ENCODE results near the gene LMCD1.

Gene LMCD1

DNA sequence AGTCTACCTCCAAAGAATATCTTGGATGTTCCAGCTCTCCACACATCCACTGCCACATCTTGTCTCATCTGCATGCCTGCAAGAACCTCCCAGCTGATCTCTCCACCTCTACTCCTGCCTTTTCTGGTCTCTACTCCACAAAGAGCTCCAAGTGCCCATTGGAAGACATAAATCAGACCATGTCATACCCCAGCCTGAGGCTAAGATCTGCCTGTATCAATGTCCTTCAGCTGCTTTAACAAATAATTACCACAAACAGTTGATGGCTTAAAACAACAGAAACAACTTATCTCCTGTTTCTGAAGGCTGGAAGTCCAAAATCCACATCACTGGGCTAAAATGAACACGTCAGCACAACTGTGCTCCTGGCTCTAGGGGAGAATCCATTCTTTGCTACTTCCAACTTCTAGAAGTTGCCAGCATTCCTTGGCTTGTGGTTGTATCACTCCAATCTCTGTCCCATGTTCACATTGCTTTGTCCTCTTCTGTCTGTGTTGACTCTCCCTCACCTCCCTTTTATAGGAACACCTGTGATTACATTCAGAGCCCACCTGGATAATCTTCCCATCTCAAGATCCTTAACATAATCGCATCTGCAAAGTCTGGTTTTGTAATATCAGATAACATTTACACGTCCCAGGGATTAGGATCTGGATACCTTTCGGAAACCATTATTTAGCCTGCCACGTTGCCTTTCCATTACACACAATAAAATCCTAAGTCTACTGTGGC lies 17.0 kb upstream of the LMCD1 start:
- DNase-seq (ENCODE audit: low read depth, low spot score): no peak

GRCh38 chr3:8485141-8485870 lies 16.3 kb upstream of the LMCD1 start:
- no peak for DNase-seq (ENCODE audit: low read depth, low spot score)

GRCh38 chr3:8485943-8486342 lies 15.7 kb upstream of the LMCD1 start:
- DNase-seq (ENCODE audit: low read depth, low spot score): no peak

GRCh38 chr3:8486434-8486833 lies 15.2 kb upstream of the LMCD1 start:
- DNase-seq (ENCODE audit: low read depth, low spot score): no peak

- no peak for DNase-seq (ENCODE audit: low read depth, low spot score)
Measured at GRCh38 chr3:8486936-8487335, 14.7 kb upstream of the LMCD1 start.

DNA sequence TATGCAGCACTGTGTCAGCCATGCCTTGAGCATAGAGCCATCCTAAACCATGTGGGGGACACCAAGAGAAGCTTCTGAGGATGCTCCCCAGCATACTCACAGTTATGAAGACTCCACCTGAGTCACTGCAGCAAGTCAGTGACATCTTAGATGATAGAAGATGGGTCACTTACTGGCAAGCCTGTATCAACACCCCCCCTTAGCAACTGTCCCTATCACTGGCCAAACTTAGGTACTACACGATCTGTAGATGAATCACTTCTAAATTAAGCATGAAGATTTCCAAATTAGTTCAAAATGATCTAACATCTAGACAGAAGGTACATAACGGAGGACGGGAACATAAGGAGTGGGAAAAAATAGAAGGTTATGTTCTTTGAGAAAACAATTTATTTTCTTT lies 13.2 kb upstream of the LMCD1 start:
- no peak for DNase-seq (ENCODE audit: low read depth, low spot score)

GRCh38 chr3:8488877-8489276 lies 12.7 kb upstream of the LMCD1 start:
- no peak for DNase-seq (ENCODE audit: low read depth, low spot score)

DNA sequence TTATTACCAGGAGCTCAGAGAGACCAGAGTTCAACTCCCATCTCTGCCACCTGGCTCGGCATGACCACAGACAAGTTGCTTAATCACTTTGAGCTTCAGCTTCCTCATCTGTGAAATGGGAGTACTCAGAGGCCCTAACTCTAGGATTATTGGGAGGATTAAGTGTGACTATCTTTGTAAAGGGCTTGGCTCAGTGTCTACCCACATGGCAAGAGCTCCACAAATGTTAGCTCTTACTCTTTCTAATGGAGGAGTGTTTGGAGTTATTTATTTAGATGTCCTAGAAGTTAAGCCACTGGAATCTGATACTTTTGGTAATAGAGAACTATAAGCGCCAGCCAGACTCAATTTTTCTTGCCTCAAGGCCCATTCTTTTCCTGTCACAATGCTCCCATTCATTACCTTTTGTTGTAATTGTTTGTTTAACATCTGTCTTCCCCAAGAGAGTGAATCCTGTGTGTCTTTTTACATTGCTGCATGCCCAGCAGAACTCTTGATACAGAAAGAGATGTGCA lies 12.3 kb upstream of the LMCD1 start:
- DNase-seq (ENCODE audit: low read depth, low spot score): no peak

- DNase-seq (ENCODE audit: low read depth, low spot score): no peak
Measured at GRCh38 chr3:8490079-8490552, 11.5 kb upstream of the LMCD1 start.

DNA sequence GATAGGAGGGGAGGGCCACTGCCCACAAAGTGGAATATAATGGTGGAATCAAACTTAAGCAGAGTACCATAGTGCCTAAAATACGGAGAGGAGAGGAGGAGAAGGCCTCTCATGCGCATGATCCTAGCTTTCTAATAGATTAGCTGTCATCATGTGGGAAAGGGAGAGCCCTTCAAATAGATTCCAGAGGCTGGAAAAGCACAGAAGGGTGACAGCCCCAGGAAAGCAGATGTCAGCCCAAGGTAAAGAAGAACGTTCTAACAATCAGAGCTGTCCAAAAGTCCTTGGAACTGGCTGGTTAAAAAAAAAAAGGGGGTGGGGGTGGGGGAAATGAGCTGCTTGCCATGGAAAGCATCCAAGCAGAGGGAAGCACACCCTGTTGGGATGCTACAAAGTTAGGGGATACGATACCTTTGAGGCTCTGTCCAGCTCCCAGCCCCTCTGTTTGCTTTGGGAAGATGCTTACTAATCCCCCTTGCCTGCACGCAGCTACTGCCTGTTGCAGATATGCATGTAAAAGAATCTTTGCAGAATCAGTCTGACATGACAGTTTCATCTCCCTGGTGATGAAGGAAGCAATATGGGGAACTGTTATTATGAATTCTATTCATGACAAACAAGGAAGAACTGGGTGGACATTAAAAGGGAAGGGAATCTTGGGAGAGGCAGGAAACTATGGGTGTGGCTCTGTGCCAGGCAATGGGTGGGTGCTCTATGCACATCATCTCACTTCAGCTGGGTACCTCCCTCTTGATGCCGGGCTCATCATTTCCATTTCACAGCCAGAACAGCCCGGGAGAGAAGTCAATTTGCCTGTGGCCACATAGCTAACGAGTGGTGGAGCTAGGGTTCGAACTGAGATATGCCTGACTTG lies 10.1 kb upstream of the LMCD1 start:
- no peak for DNase-seq (ENCODE audit: low read depth, low spot score)

DNA sequence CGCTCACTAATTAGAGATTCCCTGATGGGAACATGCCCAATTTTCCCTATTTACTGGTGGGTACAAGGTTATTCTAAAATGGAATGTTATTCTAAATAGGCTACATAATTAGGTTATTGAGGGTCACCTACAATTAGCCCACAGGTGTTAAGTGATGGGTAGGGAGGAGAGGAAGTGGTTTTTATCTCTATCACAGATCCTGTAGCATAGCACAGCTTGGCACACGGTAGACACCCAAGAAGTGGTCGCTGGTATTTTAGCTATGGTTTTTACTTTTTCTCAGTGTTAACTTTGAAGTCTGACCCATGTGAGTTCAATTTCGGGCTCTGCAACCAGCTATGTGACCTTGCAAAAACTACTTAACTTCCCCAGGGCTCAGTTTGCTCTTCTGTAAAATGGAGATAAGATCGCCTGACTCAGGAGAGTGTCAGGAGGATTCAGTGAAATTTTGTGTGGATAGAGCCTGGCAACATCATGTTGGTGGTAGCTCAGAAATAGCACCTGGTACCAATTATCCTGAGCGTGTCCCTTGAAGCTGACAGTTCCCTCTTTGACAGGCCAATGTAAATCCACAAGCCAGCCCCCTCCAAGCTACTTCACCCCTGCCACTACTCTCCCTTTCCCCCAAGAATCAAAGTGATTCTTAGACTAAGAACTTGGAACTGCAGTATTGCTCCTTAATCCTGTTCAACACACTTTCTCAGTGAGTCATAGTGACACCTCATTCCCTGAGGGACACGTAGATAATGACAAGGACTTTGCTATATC lies 8.7 kb upstream of the LMCD1 start:
- DNase-seq (ENCODE audit: low read depth, low spot score): no peak

DNA sequence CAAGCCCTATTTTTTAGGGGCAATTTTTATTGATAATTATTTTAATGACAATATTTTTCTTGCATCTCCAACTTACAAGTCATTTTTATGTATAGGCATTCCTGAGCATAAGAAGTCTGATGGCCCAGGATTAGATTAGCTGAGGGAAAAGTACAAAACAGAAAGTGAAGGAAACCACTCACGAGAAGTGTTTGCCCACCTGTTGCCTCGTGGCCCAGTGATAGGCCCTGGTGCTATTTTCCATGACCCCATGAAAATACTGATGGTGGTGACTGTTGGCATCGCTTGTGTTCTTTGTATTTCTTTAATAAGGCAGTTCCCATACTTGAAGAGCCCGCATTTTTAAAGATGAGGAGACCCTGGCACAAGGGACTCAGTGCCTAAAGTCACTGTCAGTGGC lies 7.9 kb upstream of the LMCD1 start:
- DNase-seq (ENCODE audit: low read depth, low spot score): no peak

GRCh38 chr3:8494327-8494726 lies 7.3 kb upstream of the LMCD1 start:
- DNase-seq (ENCODE audit: low read depth, low spot score): no peak

GRCh38 chr3:8497582-8497981 lies 4.0 kb upstream of the LMCD1 start:
- DNase-seq (ENCODE audit: low read depth, low spot score): no peak

DNA sequence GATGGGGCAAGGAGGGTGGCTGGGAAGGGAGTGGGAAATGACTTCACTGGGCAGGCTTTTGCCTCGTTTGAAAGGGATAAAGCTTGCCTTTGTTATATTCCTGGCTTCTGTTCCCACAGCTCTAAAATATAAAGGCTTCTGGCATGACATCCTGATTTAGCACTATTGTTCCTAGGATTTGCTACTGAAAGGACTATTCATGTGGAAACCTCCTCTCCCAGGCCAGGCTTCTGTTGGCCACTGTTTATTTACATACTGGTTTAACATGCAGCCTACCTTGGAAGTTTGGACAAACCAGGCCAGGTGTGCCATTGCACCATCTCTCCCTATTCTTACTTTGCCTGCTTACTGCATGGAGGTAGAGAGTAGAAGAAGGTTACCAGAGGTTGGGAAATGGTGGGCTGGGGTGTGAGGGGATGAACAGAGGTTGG lies 2.4 kb upstream of the LMCD1 start:
- DNase-seq (ENCODE audit: low read depth, low spot score): peak; percentile 86

DNA sequence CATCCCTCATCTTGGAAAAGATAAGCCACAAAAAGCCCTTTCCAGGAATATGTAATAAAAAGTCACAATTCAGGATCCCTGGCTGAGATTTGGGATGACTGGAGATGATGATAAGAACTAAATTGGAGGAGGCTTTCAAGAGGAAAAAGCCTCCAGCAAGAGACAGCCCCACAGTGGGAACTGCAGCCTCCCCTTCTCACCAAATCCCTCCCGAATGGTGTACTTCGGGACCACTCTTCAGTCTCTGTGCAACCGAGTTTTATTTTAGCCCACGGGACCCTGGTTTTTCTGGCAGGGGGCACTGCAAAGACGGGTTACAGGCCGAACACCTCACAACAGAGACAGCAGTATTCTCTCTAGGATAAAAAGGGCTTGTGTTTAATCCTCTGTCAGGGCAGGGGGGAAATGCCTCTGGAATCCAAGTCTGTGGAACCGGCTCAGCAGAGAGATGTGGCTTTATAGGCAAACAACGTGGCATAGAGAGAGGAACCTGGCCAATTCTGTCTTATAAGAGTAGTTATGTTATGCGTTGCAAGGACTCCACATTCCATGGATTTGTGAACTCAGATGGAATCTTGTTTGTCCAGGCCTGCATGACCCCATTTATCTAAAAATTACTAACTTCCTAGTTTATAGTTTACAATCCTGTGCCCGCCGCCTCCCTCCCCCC lies 1.2 kb upstream of the LMCD1 start:
- DNase-seq (ENCODE audit: low read depth, low spot score): no peak

DNA sequence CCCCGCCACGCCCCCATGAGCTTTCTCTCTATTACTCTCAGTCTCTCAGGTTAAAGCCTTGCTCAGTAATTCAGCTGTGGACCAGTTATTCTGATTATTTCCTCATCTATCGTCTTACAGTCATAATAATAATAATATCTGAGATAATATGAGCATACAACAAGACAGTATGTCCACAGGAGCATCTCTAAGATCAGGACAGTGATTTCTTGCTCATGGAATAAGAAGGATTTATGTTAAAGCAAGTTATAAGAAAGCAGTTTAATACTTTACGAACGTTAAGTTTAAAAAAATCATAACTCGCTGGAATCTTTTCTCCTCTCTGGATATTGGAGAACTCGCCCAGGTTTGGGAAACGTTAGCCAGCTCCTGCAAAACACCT lies 643 bp upstream of the LMCD1 start:
- no peak for DNase-seq (ENCODE audit: low read depth, low spot score)

DNA sequence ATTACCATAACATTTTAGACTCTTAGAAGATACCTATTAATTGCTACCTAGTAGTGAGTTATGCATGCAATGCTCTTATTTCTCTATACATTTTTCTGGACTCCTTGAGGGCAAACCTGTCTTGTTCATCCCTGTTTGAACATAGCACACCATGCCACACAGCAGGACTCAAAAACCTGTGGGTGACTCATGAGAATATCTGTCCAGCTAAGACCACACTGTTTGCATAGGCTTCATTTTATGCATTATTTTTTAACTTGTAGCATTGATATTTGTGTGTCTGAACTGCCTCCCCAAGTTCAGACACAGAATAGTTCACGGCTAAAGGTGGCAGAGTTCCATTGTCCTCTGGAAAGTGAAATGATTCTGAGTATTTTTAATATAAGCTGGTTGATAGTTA lies 1.8 kb downstream of the LMCD1 start:
- no peak for DNase-seq (ENCODE audit: low read depth, low spot score)

- DNase-seq (ENCODE audit: low read depth, low spot score): no peak
Measured at GRCh38 chr3:8503871-8504610, 2.4 kb downstream of the LMCD1 start.

GRCh38 chr3:8504611-8504973 lies 3.0 kb downstream of the LMCD1 start:
- no peak for DNase-seq (ENCODE audit: low read depth, low spot score)

All from iPS DF 19.7 (cell line).